ENCODE results near the gene MRPL48. TPM values are rescaled to one million over a fixed set of nuclear protein-coding genes. Genes with fewer than 3 reads are reported as not detected.

MRPL48 gene
- total and polyA plus RNA-seq, 2 of the 8 experiments (the other 6 are each of a cell fraction or from before 2014, with no cell fraction given) = 34.9 to 59.9 TPM

DNA sequence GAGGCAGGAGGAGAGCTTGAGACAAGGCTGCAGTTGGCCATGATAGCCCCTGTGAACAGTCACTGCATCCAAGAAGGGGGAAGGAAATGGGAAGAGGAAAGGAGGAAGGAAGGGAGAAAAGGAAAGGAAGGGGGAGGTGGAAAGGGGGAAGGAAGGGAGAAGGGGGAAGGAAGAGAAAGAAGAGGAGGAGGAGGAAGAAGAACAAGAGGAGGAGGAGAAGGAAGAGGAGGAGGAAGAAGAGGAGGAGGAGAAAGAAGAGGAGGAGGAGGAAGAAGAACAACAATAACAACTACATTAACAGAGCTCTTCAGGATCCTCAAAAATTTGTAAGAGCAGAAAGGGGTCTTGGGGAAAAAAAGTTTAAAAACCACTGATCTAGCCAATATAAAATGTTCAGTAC lies 32.0 kb upstream of the MRPL48 start:
- Histone ChIP-seq H2AFZ (ENCODE audit: low read length) (no peak overlapping the region), H3K23ac (ENCODE audit: insufficient read length) (no peak overlapping the region), H3K4ac (replicated peaks; ENCODE audit: insufficient read length, low read depth, low read length) (no peak overlapping the region), H3K4me3 (ENCODE audit: extremely low read depth in 1 of 4, insufficient read depth in 2 of 4, low read depth in 3 of 4, low read length in 4 of 4) (no peak overlapping the region), H3K56ac (replicated peaks; ENCODE audit: insufficient read length, low read depth, low read length) (no peak overlapping the region), H2BK5ac (ENCODE audit: low read depth, low read length) (no peak overlapping the region), H3K27ac (ENCODE audit: low read depth, low read length) (no peak overlapping the region), H3K36me3 (ENCODE audit: control insufficient read depth in 2 of 4, insufficient read depth in 4 of 4, low read length in 3 of 4) (no peaks in the 10 kb centered on the region), H2BK12ac (ENCODE audit: low read depth, low read length) (no peak overlapping the region), H4K20me1 (replicated peaks in 1 of 2; ENCODE audit: control insufficient read depth in 1 of 2, insufficient read depth in 2 of 2, low read length in 2 of 2) (peaks cover 5 to 10% of the 10 kb centered on the region in 2 experiments), H3K27me3 (replicated peaks in 1 of 4; ENCODE audit: control insufficient read depth in 3 of 4, extremely low read depth in 1 of 4, insufficient read depth in 3 of 4, low read length in 3 of 4) (no peaks in the 10 kb centered on the region), H2BK20ac (ENCODE audit: low read length) (no peak overlapping the region), H2AK5ac (ENCODE audit: low read depth, low read length) (no peak overlapping the region), H3K4me2 (ENCODE audit: insufficient read depth in 1 of 2, low read depth in 2 of 2, low read length in 2 of 2) (no peak overlapping the region), H4K5ac (ENCODE audit: insufficient read length, low read depth, low read length) (no peak overlapping the region), H3K14ac (ENCODE audit: insufficient read length) (no peak overlapping the region), H2BK15ac (ENCODE audit: low read length) (no peak overlapping the region), H3K79me2 (ENCODE audit: control insufficient read depth in 1 of 2, insufficient read depth in 2 of 2, low read length in 2 of 2) (peaks cover 23 to 92% of the 10 kb centered on the region in 2 experiments), H3K9ac (replicated peaks in 1 of 4; ENCODE audit: extremely low read depth in 1 of 4, low read depth in 3 of 4, low read length in 3 of 4) (no peak overlapping the region), H3K18ac (ENCODE audit: extremely low read depth, low read length) (no peak overlapping the region), H3K9me3 (ENCODE audit: insufficient read depth in 2 of 2, low read depth in 1 of 2, low read length in 1 of 2) (no peaks in the 10 kb centered on the region), H4K8ac (ENCODE audit: extremely low read depth, insufficient read depth, low read length) (no peak overlapping the region), H4K91ac (replicated peaks; ENCODE audit: insufficient read length, low read length) (no peak overlapping the region), H3K79me1 (ENCODE audit: low read depth, low read length) (peaks cover 21% of the 10 kb centered on the region), H3K23me2 (ENCODE audit: low read depth, low read length) (peaks cover 3% of the 10 kb centered on the region), H2BK120ac (replicated peaks; ENCODE audit: low read depth, low read length) (no peak overlapping the region), H3K4me1 (replicated peaks in 1 of 4; ENCODE audit: control insufficient read depth in 3 of 4, insufficient read depth in 4 of 4, low read length in 3 of 4) (peaks cover 0 to 4% (median 0%) of the 10 kb centered on the region in 4 experiments; a peak in 2 of 7 replicates)
- ChIA-PET CTCF (ENCODE audit: partially characterized antibody) (interaction anchor here (0.7 to 1.7 kb wide), 6 partner anchors 10 to 99 kb away, joined by 3 to 7 read pairs (median 4); no protein-coding TSS in a partner anchor), POLR2A (ENCODE audit: partially characterized antibody) (interaction anchor here (0.8 to 2.2 kb wide), 4 partner anchors 10 to 114 kb away, joined by 3 to 6 read pairs (median 4); no protein-coding TSS in a partner anchor)
- DNase-seq (ENCODE audit: low read depth in 1 of 2, low spot score in 2 of 2) = no peak
- TF ChIP-seq TBP (IDR thresholded peaks at IDR 0.05; ENCODE audit: low read depth, low read length) = no peak
- no peak for FAIRE-seq
